MG63 (cell line): ENCODE results near the gene GDAP1L1. TPM values are rescaled to one million over a fixed set of nuclear protein-coding genes. Genes with fewer than 3 reads are reported as not detected.
"Not testable (repeated sequence)": the region's sequence is repeated elsewhere in the genome, so short reads cannot be mapped to it uniquely, and the experiment has no call there.

Source experiments
- DNase-seq: peaks from one replicate; pipeline ENCODE4 v3.0.0-alpha.2; 2020
- H3K27me3 ChIP-seq: fragments of 250-450 bp; sonication (Bioruptor Pico); 2 replicates; pipeline ENCODE4 v1.5.1; 2020; ENCODE audit warnings: mild to moderate bottlenecking, moderate library complexity
- H3K36me3 ChIP-seq: fragments of 250-450 bp; sonication (Bioruptor Pico); 2 replicates; pipeline ENCODE4 v1.5.1; 2020; ENCODE audit warnings: mild to moderate bottlenecking, moderate library complexity
- H3K4me3 ChIP-seq: fragments of 250-450 bp; sonication (Bioruptor Pico); 2 replicates; pipeline ENCODE4 v1.5.1; 2020; ENCODE audit warnings: mild to moderate bottlenecking, moderate library complexity
- H3K9me3 ChIP-seq: fragments of 250-450 bp; sonication (Bioruptor Pico); 2 replicates; pipeline ENCODE4 v1.5.1; 2020; ENCODE audit warnings: mild to moderate bottlenecking, moderate library complexity
- total RNA-seq: library from RNA; depleted of rRNA; stranded (reverse); fragments of >200 nt; shearing (Covaris generic); gene quantifications from 2 replicates; pipeline ENCODE4 v1.2.3, GENCODE V29; 2014; ENCODE audit warnings: low replicate concordance

The GDAP1L1 gene
- total RNA-seq, 1 experiment from 2014 or later, result not detected

GRCh38 chr20:44273231-44274215 is 26.4 kb downstream of the GDAP1L1 start:
- Histone ChIP-seq H3K27me3 (no peaks in the 10 kb centered on the region), H3K9me3 (no peaks in the 10 kb centered on the region), H3K4me3 (no peak overlapping the region), H3K36me3 (no peaks in the 10 kb centered on the region)
- no peak for DNase-seq

- no peaks in the 10 kb centered on the region for H3K9me3 ChIP-seq
- H3K36me3 ChIP-seq, result no peaks in the 10 kb centered on the region
- no peak for DNase-seq
- H3K4me3 ChIP-seq, result no peak overlapping the region
- H3K27me3 ChIP-seq, result no peaks in the 10 kb centered on the region
These were observed 27.4 kb downstream of the GDAP1L1 start for GRCh38 chr20:44274303-44275017.

GRCh38 chr20:44279228-44279627 is 32.1 kb downstream of the GDAP1L1 start:
- Histone ChIP-seq H3K36me3 (no peaks in the 10 kb centered on the region), H3K27me3 (no peaks in the 10 kb centered on the region), H3K9me3 (no peaks in the 10 kb centered on the region), H3K4me3 (no peak overlapping the region)
- DNase-seq, result peak; percentile 92

GRCh38 chr20:44280387-44280786 is 33.3 kb downstream of the GDAP1L1 start:
- no peaks in the 10 kb centered on the region for H3K27me3 ChIP-seq
- no peak overlapping the region for H3K4me3 ChIP-seq
- no peaks in the 10 kb centered on the region for H3K36me3 ChIP-seq
- no peaks in the 10 kb centered on the region for H3K9me3 ChIP-seq
- peak; percentile 15 for DNase-seq

DNA sequence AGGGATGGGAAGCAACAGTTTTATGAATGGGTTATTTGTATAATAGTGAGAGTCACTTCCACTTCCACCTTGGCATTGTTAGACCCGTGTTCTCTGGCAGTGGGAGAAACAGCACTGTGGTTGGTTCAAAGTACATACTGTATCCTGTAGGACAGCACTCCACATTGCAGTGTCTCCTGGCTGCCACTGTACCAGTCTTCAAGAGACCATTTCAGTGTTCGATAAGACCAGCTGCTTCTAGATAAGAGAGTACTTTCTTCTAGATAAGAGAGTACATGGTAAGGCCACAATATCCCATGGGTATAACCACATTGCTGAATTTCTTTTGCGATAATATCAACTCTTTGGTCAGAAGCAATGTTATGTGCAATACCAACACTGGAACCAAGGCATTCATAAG is 35.1 kb downstream of the GDAP1L1 start:
- DNase-seq, result no peak
- Histone ChIP-seq H3K4me3 (no peak overlapping the region), H3K27me3 (no peaks in the 10 kb centered on the region), H3K36me3 (no peaks in the 10 kb centered on the region), H3K9me3 (no peaks in the 10 kb centered on the region)

GRCh38 chr20:44284032-44284431 is 36.9 kb downstream of the GDAP1L1 start:
- peak; percentile 27 for DNase-seq
- Histone ChIP-seq H3K36me3 (no peaks in the 10 kb centered on the region), H3K9me3 (no peaks in the 10 kb centered on the region), H3K4me3 (no peak overlapping the region), H3K27me3 (no peaks in the 10 kb centered on the region)

- no peak overlapping the region for H3K4me3 ChIP-seq
- peak; percentile 28 for DNase-seq
- H3K9me3 ChIP-seq, result no peaks in the 10 kb centered on the region
- H3K27me3 ChIP-seq, result no peaks in the 10 kb centered on the region
- no peaks in the 10 kb centered on the region for H3K36me3 ChIP-seq
These were observed 40.4 kb downstream of the GDAP1L1 start for GRCh38 chr20:44287272-44288097.

DNA sequence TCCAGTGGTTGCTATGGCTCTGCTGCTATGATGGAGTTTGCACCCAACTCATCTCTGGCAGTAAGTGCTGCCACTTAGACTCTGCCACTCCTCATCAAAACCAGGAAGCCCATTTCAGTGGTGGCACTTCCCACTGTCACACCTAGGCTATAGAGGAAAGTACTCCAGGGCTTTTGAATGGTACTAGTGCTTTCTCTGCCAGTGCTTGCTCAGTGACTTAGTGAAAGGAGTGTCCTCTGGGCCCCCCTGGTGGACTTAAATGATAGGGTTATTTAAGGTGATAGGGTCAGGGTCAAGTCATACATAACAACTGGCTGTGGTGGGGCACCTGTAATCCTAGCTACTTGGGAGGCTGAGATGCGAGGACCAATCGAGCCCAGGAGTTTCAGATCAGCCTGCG is 41.1 kb downstream of the GDAP1L1 start:
- no peak for DNase-seq
- no peak overlapping the region for H3K4me3 ChIP-seq
- no peaks in the 10 kb centered on the region for H3K36me3 ChIP-seq
- no peaks in the 10 kb centered on the region for H3K27me3 ChIP-seq
- H3K9me3 ChIP-seq, result no peaks in the 10 kb centered on the region

GRCh38 chr20:44291754-44292153 is 44.6 kb downstream of the GDAP1L1 start:
- no peak for DNase-seq
- Histone ChIP-seq H3K4me3 (no peak overlapping the region), H3K27me3 (no peaks in the 10 kb centered on the region), H3K36me3 (no peaks in the 10 kb centered on the region), H3K9me3 (no peaks in the 10 kb centered on the region)

DNA sequence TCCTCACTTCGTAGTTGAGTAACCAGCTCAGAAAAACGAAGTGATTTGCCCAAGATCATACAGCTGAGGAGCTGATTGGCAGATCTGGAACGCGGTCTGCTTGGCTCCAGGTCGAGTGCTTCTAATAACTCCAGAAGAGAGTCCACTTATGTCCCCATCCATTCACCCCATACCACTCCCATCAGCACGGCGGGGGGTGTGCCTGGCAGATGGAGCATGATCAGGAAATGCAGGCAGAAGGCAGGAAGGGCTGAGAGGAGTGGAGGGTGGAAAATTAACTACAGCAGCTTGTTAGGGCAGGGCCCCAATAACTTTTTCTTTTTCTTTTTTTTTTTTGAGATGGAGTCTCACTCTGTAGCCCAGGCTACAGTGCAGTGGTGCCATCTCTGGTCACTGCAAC is 48.9 kb downstream of the GDAP1L1 start:
- Histone ChIP-seq H3K27me3 (no peaks in the 10 kb centered on the region), H3K9me3 (no peaks in the 10 kb centered on the region), H3K4me3 (no peak overlapping the region), H3K36me3 (no peaks in the 10 kb centered on the region)
- no peak for DNase-seq

DNA sequence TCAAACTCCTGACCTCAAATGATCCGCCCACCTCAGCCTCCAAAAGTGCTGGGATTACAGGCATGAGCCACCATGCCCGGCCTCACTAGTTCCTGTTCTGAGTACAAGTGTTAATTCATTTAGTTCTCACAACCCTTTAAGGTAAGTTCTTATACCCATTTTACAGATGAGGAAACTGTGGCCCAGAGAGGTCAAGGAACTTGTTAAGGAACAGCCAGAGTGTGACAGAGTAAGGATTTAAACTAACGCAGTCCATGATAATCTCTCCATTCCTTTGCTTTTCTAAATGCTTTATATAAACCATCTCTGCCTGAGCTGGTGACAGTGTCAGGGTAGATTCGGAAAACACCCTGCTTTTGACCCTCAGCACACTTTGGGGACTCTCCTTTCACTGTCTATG is 50.6 kb downstream of the GDAP1L1 start:
- Histone ChIP-seq H3K36me3 (peaks cover 5% of the 10 kb centered on the region; the same call in 1 of the 2 replicates), H3K27me3 (no peaks in the 10 kb centered on the region), H3K4me3 (no peak overlapping the region), H3K9me3 (no peaks in the 10 kb centered on the region)
- DNase-seq, result no peak

DNA sequence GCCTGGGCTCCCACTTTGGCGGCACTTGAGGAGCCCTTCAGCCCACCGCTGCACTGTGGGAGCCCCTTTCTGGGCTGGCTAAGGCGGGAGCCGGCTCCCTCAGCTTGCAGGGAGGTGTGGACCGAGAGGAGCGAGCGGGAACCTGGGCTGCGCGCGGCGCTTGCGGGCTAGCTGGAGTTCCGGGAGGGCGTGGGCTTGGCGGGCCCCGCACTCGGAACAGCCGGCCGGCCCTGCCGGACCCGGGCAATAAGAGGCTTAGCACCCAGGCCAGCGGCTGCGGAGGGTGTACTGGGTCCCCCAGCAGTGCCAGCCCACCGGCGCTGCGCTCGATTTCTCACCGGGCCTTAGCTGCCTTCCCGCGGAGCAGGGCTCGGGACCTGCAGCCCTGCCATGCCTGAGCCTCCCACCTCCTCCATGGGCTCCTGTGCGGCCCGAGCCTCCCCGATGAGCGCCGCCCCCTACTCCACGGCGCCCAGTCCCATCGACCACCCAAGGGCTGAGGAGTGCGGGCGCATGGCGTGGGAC is 52.0 kb downstream of the GDAP1L1 start:
- H3K9me3 ChIP-seq, H3K4me3 ChIP-seq, H3K36me3 ChIP-seq, H3K27me3 ChIP-seq, DNase-seq: not testable (repeated sequence)

- H3K4me3 ChIP-seq, result no peak overlapping the region
- DNase-seq, result no peak
- H3K36me3 ChIP-seq, result peaks cover 8% of the 10 kb centered on the region
- no peaks in the 10 kb centered on the region for H3K27me3 ChIP-seq
- H3K9me3 ChIP-seq, result no peaks in the 10 kb centered on the region
These were observed 54.2 kb downstream of the GDAP1L1 start for GRCh38 chr20:44301285-44301684.

DNA sequence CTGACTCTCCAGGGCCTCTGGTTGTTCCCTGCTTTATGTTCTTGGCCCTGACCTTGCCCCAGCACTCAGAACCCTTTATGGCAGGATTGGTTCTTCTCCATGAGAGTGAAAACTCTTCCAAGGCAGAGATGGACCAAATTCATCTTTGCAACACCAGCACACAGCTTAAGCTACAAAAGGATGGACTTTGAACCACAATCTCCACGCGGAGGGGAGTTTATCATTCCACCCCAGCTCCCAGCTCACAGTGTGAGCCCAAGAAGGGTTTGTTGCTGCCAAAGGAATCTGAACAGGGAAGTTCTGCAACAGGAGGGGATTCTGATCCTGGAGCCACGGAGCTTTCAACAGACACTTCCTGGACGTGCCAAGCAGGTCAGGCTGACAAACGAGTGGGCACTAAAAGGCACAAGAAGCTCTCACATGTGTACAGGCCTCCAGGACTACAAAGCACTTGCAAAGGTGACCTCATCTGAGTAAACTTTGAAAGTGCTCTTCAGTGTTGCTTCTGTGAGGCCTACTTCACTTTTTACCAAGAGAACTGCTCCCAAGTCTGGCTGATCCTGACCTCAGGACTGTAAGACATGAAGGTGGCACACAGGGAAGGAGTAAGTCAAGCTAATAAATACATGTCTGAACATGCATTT is 55.0 kb downstream of the GDAP1L1 start:
- no peaks in the 10 kb centered on the region for H3K9me3 ChIP-seq
- DNase-seq, result no peak
- no peak overlapping the region for H3K4me3 ChIP-seq
- no peaks in the 10 kb centered on the region for H3K27me3 ChIP-seq
- H3K36me3 ChIP-seq, result peaks cover 11% of the 10 kb centered on the region

GRCh38 chr20:44302736-44303135 is 55.6 kb downstream of the GDAP1L1 start:
- Histone ChIP-seq H3K27me3 (no peaks in the 10 kb centered on the region), H3K9me3 (no peaks in the 10 kb centered on the region), H3K4me3 (no peak overlapping the region), H3K36me3 (peaks cover 11% of the 10 kb centered on the region)
- no peak for DNase-seq

GRCh38 chr20:44304383-44304782 is 57.3 kb downstream of the GDAP1L1 start:
- Histone ChIP-seq H3K4me3 (no peak overlapping the region), H3K9me3 (no peaks in the 10 kb centered on the region), H3K27me3 (no peaks in the 10 kb centered on the region), H3K36me3 (peaks cover 11% of the 10 kb centered on the region)
- no peak for DNase-seq
